Fibroblast of lung (primary cell): ENCODE data around the gene ZSCAN2. TPM values are rescaled to one million over a fixed set of nuclear protein-coding genes. Genes with fewer than 3 reads are reported as not detected.

Experiments used
- DNase-seq, 2 donors: peaks; one replicate each; pipeline versions ENCODE4 v3.0.0 to v3.0.0-alpha.2; 2010; ENCODE audit warnings: low read depth in 2 of 2
- H2AFZ ChIP-seq: 2 replicates; pipeline ENCODE4 v1.5.1; 2012; ENCODE audit warnings: low read length, control low read depth, inconsistent platforms
- H3K27ac ChIP-seq: 2 replicates; pipeline ENCODE4 v1.5.1; 2011; ENCODE audit warnings: low read length, control low read depth; ENCODE audit not compliant: insufficient read depth
- H3K27me3 ChIP-seq: 2 replicates; pipeline ENCODE4 v1.5.1; 2011; ENCODE audit warnings: mild to moderate bottlenecking, low read length; ENCODE audit not compliant: control insufficient read depth, insufficient read depth
- H3K36me3 ChIP-seq: 2 replicates; pipeline ENCODE4 v1.5.1; 2011; ENCODE audit warnings: low read length; ENCODE audit not compliant: control insufficient read depth, insufficient read depth
- H3K4me1 ChIP-seq: 2 replicates; pipeline ENCODE4 v1.5.1; 2011; ENCODE audit warnings: low read length; ENCODE audit not compliant: control insufficient read depth, insufficient read depth; ENCODE audit errors: extremely low read depth
- H3K4me2 ChIP-seq: 2 replicates; pipeline ENCODE4 v1.5.1; 2011; ENCODE audit warnings: low read length, control low read depth; ENCODE audit not compliant: insufficient read depth; ENCODE audit errors: extremely low read depth
- H3K4me3 ChIP-seq, 4 experiments: fragments of 200-600 bp in 1 of 4; sonication (generic) in 1 of 4; replicated peaks in 1 of 4; 2 replicates each; pipeline ENCODE4 v1.5.1; 2011 to 2016; ENCODE audit warnings: low read length in 4 of 4, low read depth in 3 of 4, mild to moderate bottlenecking in 3 of 4, control low read depth in 2 of 4, inconsistent platforms in 1 of 4, mixed read lengths in 1 of 4; ENCODE audit not compliant: insufficient read depth in 1 of 4; ENCODE audit errors: control extremely low read depth in 1 of 4
- H3K79me2 ChIP-seq: 2 replicates; pipeline ENCODE4 v1.5.1; 2012; ENCODE audit warnings: mild to moderate bottlenecking, low read length, inconsistent platforms; ENCODE audit not compliant: control insufficient read depth, insufficient read depth
- H3K9ac ChIP-seq: 2 replicates; pipeline ENCODE4 v1.5.1; 2011; ENCODE audit warnings: mild to moderate bottlenecking, low read length, control low read depth; ENCODE audit not compliant: insufficient read depth
- H3K9me3 ChIP-seq: 2 replicates; pipeline ENCODE4 v1.5.1; 2012; ENCODE audit warnings: low read depth, low read length; ENCODE audit not compliant: control insufficient read depth, insufficient read depth
- H4K20me1 ChIP-seq: 2 replicates; pipeline ENCODE4 v1.5.1; 2011; ENCODE audit warnings: low read length; ENCODE audit not compliant: control insufficient read depth, insufficient read depth; ENCODE audit errors: extremely low read depth
- EZH2 ChIP-seq: IDR thresholded peaks from 2 replicates; pipeline ENCODE4 v1.5.1; 2012; ENCODE audit warnings: low read length, control low read depth, mild to moderate bottlenecking; ENCODE audit errors: missing control alignments
- polyA plus RNA-seq, 2 donors: library from polyadenylated mRNA; depleted of rRNA in 1 of 2; stranded (reverse) in 1 of 2; unstranded in 1 of 2; fragments of >200 nt; gene quantifications; 2 replicates each; pipeline ENCODE4 v1.2.1, GENCODE V29; 2011 to 2012; ENCODE audit warnings: missing spikeins in 1 of 2
- total RNA-seq: library from RNA; depleted of rRNA; stranded (reverse); fragments of >200 nt; gene quantifications from 2 replicates; pipeline ENCODE4 v1.2.1, GENCODE V29; 2014
- TF ChIP-seq, protein P1 (sequence below), 2 donors: IDR thresholded peaks in 1 of 2; conservative IDR thresholded peaks in 1 of 2; 1 replicate in 1 of 2; 2 replicates in 1 of 2; pipeline ENCODE4 v1.5.1; 2011 to 2012; ENCODE audit warnings: low read length in 2 of 2, control low read depth in 1 of 2, inconsistent platforms in 1 of 2, low read depth in 1 of 2, mild to moderate bottlenecking in 1 of 2

The ZSCAN2 gene
- total and polyA plus RNA-seq, 2 donors (not counting 1 experiment from before 2014, with no cell fraction given), result 6.4 to 9.2 TPM

- Histone ChIP-seq H3K36me3 (peaks cover 3% of the 10 kb centered on the region), H3K27me3 (no peaks in the 10 kb centered on the region), H3K9me3 (peaks cover 6% of the 10 kb centered on the region), H3K27ac (no peak overlapping the region), H3K79me2 (no peaks in the 10 kb centered on the region), H3K4me1 (no peaks in the 10 kb centered on the region), H3K4me3 (no peak overlapping the region), H3K9ac (no peak overlapping the region), H4K20me1 (no peaks in the 10 kb centered on the region), H3K4me2 (no peak overlapping the region), H2AFZ (no peak overlapping the region)
- DNase-seq, result no peak
- no peak for TF ChIP-seq EZH2
- TF ChIP-seq, protein P1, sequence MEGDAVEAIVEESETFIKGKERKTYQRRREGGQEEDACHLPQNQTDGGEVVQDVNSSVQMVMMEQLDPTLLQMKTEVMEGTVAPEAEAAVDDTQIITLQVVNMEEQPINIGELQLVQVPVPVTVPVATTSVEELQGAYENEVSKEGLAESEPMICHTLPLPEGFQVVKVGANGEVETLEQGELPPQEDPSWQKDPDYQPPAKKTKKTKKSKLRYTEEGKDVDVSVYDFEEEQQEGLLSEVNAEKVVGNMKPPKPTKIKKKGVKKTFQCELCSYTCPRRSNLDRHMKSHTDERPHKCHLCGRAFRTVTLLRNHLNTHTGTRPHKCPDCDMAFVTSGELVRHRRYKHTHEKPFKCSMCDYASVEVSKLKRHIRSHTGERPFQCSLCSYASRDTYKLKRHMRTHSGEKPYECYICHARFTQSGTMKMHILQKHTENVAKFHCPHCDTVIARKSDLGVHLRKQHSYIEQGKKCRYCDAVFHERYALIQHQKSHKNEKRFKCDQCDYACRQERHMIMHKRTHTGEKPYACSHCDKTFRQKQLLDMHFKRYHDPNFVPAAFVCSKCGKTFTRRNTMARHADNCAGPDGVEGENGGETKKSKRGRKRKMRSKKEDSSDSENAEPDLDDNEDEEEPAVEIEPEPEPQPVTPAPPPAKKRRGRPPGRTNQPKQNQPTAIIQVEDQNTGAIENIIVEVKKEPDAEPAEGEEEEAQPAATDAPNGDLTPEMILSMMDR (conservative IDR thresholded peaks at IDR 0.05 in 1 of 2, IDR thresholded peaks at IDR 0.05 in 1 of 2; ENCODE audit: low read depth in 1 of 2, low read length in 2 of 2), result no peak
These were observed 23.6 kb downstream of the ZSCAN2 start for GRCh38 chr15:84624359-84624758.

DNA sequence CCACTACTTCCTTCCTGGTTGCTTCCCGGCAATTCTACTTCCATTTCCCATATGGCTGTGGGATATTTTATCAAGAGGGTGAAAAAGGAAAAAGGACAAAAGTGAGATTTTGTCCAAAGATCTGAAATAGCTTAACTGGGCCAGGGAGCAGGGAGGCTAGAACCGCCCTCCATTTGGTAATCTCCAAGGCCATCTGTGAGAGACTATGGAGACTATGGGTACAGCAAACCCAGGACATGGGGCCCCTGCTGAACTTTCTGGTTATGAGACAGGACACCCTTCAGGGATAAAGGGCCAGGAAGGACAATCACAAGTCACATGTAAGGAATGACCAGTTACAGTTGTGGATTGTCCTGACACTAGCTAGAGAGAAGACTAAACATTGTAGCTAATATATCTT lies 24.3 kb downstream of the ZSCAN2 start:
- Histone ChIP-seq H3K36me3 (peaks cover 3% of the 10 kb centered on the region), H2AFZ (no peak overlapping the region), H3K27ac (no peak overlapping the region), H3K9me3 (peaks cover 6% of the 10 kb centered on the region), H3K27me3 (no peaks in the 10 kb centered on the region), H4K20me1 (no peaks in the 10 kb centered on the region), H3K9ac (no peak overlapping the region), H3K79me2 (no peaks in the 10 kb centered on the region), H3K4me1 (no peaks in the 10 kb centered on the region), H3K4me3 (no peak overlapping the region), H3K4me2 (no peak overlapping the region)
- TF ChIP-seq, protein P1 (conservative IDR thresholded peaks at IDR 0.05 in 1 of 2, IDR thresholded peaks at IDR 0.05 in 1 of 2; ENCODE audit: low read depth in 1 of 2, low read length in 2 of 2), result no peak
- TF ChIP-seq EZH2, result no peak
- no peak for DNase-seq

DNA sequence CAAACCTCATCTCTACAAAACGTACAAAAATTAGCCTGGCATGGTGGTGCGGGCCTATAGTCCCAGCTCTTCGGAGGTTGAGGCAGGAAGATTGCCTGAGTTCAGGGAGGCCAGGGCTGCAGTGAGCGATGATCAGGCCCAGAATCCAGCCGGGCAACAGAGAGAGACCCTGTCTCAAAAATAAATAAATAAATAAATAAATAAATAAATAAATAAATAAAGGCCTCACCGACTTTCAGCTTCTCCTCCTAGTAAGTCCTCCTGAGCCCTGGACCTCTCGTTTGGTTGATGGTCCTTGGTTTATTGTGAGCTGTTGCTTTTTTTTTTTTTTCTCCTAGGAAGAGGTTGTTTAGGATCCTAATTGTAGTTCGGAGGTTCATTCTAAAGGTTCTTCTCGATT lies 28.2 kb downstream of the ZSCAN2 start:
- Histone ChIP-seq H3K4me3 (no peak overlapping the region), H4K20me1 (no peaks in the 10 kb centered on the region), H3K79me2 (peaks cover 8% of the 10 kb centered on the region), H3K9ac (no peak overlapping the region), H2AFZ (no peak overlapping the region), H3K27ac (no peak overlapping the region), H3K9me3 (no peaks in the 10 kb centered on the region), H3K27me3 (no peaks in the 10 kb centered on the region), H3K4me1 (peaks cover 5% of the 10 kb centered on the region), H3K36me3 (no peaks in the 10 kb centered on the region), H3K4me2 (no peak overlapping the region)
- TF ChIP-seq, protein P1 (conservative IDR thresholded peaks at IDR 0.05 in 1 of 2, IDR thresholded peaks at IDR 0.05 in 1 of 2; ENCODE audit: low read depth in 1 of 2, low read length in 2 of 2), result no peak
- no peak for TF ChIP-seq EZH2
- DNase-seq, result no peak
